Fibroblast of the conjunctiva (primary cell): Measurements from ENCODE around the gene NPRL2.

ENCODE experiments used
- DNase-seq: peaks from one replicate; pipeline ENCODE4 v3.0.0-alpha.2; 2010; ENCODE audit warnings: low read depth

Gene NPRL2

DNA sequence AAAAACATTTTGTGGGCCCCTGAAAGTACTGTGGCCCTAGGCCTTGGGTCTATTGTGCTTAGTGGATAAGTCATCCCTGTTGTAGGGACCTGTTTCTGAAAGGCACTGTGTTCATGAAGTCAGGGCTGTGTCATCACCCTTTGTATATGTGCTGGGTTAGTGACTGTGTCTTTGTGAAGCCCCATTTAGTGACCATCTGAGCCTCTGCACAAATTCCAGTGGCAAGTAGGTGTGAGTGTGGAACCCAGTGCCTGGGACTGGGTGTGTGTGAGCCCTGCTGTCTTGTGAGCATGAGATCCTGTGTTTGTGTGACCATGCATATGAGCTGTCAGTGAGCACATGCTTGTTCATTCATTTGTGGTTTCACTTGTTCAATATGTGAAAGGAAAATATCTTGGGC, 46.0 kb downstream of the NPRL2 start:
- DNase-seq = no peak

DNA sequence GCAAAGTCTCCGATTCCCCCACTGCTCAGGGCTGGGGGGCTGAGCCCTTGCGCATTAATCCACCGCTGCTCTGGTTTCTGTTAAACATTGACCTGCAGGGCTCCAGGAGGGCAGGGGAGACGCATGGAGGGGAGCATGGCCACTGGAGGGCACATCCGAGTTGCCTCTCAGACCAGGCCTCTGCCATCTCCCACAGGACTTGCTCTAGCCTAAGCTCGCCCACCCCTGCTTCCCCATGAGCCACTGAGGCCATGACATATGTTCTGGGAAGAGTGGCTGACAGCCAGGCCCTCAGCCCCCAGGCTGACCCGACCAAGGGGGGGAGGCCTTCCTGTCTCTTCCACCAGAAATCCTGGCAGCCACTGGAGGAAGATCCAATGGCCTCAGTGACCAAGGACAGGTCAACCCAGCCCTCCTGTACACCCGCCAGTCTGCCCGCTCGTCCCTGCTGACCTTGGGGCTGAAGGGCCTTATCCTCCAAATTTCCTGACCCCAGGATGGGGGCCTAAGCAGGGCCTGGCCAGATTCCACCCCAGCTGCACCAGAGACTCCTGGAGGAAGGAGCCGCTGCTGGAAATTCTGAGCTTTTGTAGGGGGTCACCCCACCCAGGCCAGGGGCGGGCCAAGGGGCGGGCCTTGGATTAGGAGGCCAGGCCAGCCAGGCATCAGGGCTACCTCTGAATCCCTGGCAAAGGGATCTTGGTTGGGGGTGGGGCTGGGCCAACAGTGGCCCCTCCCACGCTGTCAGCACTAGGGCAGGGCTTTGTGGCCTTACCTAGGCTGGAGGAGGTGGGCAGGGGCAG, 47.4 kb downstream of the NPRL2 start, which contains the start of gene HYAL1:
Gene HYAL1 (minus strand): TSS at position 562 of the 803 bp plus-strand sequence. CDS start 618 bp downstream, outside the sequence.
- no peak for DNase-seq

DNA sequence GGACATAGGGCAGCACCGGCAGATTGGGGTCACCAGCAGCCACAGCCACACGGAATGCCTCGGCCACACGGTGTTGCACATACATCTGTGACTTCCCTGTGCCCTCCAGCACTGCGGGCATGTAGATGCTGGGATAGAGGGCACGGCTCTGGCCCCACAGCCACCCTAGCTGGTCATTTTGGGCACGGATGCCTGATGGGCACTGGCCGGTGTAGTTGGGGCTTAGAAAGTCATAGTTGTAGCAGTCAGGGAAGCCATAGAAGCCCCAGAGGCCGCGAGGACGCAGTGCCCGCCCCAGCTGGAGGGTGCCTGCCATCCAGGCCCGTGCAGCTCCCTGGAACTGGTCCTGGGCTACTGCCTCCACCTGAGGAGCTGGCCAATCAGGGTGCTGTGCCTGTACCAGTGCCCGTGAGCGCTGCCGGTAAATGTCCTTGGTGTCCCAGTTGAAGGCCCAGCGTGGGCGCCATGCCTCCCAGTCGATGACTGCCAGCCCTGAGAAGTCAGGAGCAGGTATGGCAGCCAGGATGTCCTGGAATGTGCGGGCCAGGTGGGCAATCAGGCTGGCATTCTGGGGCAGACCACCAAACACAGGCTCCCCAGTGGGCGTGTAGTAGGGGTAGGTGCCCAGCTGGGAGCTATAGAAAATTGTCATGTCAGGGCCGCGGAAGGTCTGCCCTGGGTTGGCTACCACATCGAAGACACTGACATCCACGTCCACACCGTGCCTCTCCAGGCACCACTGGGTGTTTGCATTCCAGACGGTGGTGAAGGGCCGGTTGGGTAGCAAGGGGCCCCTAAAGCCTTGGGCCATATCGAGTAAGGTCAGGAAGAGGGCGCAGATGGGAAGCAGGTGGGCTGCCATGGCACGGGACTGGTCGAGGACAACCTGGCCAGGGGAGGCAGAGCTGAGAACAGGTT, 48.2 kb downstream of the NPRL2 start:
- no peak for DNase-seq

DNA sequence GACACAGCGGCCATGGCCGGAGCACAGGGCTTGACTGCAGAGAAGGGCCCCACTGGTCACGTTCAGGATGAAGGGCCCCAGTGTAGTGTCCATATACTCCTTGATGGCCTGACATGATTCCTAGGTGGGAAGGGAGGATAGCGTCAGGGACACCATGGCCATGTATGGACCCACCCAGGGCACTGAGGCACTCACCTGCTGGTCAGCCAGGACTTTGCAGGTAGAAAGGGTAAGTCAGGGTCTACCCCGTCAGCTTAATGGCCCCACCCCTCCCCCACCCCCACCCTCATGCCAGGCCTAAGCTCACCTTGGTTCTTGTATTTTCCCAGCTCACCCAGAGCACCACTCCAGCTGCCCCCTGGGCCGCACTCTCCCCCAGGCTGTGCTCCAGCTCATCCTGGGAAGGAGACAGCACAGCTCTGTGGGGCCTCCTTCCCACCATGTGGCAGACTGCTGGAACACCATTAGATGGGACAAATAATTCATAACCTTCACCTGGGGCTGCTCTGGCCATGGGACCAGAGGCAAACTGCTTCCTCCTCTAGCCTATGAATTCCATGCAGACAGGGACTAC, 49.8 kb downstream of the NPRL2 start:
- DNase-seq = no peak

DNA sequence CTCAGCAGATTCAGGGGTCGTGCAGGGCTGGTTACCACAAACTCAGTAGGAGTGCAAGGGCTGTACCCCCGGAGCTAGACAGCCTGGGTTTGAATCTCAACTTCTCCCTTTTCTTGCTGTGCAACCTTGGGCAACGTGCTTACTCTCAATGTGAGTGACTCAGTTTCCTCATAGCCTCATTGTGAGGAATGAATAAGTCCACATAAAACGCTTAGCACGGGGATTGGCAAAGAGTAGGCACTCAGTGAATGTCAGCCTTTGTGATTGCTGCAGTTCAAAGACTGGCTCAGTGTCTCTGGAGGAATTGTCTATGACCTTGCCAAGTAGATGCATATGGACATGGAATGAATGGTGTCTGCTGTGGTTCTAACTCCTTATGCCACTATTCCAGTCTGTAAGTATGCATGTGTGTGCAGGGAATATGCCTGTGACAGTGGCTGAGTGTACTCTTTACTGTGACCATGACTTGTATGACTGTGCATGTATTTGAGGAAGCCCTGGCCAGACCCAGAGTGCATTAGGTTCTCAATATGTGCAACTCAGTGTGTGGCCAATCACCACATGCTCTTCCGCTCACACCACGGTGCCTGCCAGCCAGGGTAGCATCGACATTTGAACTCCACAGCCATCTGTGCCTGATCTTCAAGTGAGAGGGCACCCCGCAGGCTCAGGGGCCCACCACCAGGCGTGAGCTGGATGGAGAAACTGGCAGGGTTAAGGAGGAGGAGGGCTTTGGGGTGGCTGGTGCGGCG, 50.5 kb downstream of the NPRL2 start:
- no peak for DNase-seq

DNA sequence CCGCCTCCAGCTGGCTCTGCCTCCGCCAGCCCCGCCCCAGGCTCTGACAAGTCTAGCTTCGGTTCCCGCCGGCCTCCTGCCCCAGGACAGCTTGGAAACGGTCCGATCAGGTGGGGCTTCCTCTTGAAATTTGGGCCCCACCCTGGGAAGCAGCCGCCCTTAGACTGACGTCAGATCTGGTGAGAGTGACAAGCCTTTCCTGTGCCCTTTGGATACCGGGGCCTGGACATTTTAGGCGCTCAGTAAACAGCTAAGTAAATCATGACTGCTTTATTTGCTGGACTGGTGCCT, 51.0 kb downstream of the NPRL2 start:
- DNase-seq = no peak

DNA sequence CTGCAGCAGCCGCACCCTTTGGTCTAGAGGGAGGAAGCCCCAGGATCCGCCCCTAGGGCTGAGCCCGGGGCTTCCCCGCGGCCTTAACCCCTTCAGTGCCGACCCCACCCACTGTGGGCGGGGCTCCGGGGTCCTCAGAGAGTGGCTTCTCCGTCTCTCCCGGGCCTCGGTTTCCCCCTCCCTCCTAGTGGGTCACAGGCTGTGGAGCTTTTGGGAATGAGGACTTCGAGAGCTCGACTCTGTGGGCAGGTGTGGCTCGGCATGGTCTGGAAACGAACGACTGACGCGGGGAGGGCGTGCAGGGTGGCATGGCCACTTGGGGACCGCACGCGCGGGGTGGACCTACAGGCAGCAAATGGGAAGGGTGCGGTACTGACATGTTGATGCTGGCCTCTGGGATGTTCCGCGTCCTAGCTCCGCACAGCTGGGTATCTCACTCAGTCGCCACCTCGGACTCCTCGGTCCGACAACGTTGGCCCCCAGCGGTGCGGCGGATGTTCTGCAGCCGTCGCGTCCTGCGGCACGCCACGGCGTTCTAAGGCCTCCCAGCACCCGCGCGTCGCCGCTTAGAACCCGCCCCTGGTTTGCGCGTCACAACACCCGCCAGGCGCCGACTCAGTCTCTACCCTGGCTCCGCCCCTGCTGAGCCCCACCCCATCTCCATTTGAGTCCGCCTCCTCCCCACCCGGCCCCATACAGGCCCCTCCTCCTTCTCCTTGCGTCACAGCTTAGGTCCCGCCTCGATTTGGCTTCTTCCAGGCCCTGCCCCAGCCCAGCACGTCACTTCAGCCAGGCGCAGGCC, 51.5 kb downstream of the NPRL2 start, which contains the start of the genes HYAL3 and NAA80:
Gene HYAL3 (minus strand): TSS at position 570 of the 802 bp plus-strand sequence. CDS start 3,803 bp downstream, outside the sequence.
Gene NAA80 (minus strand): TSS at position 570 of the 802 bp plus-strand sequence. CDS start 1,942 bp downstream, outside the sequence.
- DNase-seq = peak; percentile 100

DNA sequence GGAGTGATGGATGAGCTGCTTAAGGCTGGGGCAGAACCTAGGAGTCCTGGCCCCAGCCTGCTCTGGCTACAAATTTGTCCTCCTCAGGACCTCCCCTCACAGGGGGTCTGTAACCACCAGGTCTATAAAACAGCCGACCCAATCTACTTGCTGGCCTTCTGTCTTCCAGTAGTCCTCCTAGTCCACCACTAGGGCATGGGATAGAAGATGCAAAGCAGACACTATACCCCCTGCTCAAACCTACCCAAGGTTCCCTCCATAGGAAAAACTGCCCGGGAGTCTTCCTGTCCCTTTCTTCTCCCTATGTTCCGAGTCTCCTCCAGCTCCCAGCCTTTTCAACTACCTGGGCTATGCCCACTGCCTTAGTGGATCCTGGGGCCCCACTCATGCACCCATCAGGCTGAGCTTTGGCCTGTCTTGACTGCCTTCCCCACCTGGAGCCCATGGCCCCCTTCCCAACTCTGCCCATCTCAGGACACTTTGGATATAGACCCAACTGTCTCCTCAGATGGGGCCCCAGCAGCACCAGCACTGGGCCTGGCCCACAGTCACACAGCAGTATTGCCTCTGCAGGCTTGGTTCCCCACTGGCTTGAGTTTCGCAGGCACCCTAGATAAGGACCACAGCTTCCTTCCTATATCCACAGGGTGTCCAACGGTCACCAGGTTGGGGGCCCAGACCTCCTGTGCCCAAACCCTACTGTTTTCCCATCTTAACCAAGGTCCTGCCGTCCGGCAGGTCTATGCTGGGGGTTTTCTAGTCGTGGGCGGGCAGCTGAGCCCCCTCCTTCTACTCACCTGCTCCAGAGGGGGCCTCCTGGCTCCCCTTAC, 52.5 kb downstream of the NPRL2 start:
- DNase-seq = no peak

DNA sequence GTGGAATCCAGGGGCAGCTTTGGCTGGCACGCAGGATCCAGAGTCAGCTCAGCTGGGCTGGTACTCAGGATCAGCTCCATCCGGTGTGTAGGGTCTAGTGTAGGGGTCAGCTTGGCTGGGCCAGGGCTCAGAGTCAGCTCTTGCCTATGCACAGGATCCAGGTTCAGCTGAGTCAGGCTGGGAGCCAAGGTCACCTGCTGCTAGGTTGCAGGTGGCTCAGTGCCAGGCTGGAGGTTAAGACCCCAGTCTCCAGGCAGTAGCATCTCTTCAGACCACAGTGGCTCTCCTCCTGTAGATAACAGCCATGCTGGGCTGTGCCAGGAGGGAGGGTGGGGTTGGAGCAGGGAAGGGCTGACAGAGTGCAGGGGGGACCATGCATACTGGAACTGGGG, 53.2 kb downstream of the NPRL2 start:
- no peak for DNase-seq
